ENCODE measurements around the gene FAM170B. TPM values are rescaled to one million over a fixed set of nuclear protein-coding genes. Genes with fewer than 3 reads are reported as not detected.
A peak's percentile ranks its signal among the peaks of the same experiment; 100 is the strongest.

FAM170B gene
- total RNA-seq = not detected in 2 replicates

DNA sequence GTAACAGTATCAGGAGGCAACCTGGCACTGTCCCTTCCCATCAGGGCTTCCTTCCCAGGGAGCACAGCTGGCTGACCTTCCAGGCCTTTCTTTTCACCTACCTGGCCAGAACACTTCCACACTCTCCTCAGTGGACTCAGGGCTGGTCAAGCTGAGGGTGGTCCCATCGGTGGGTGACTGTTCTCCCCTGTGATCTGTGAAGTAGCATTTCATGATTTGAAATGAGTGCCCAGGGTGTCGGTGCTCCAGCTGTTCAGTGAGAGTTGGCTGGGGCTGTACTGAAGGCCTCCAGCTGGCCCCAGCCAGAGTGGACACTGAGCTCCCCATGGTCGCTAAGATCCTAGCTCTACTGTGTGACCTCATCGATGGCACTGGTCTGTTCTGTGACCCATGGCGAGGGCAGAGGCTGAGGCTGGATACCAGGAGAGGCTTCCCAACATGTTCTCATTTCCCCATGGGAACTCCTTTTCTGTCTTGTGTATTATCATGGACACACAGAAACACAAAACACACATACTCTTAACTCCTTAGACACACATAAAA is at the start of gene FAM170B:
Gene FAM170B (minus strand): TSS at position 316 of the 543 bp plus-strand sequence. CDS start 103 bp downstream, at position 213.
- H3K27me3 Mint-ChIP-seq (ENCODE audit: insufficient read depth) = peaks cover 8% of the 10 kb centered on the region
- intact Hi-C loops (cut with micrococcal nuclease) = no loop called here
- no peaks in the 10 kb centered on the region for H3K9me3 Mint-ChIP-seq
- H3K27ac Mint-ChIP-seq = no peak within 1 kb of the TSS
- no peaks in the 10 kb centered on the region for H3K36me3 Mint-ChIP-seq (ENCODE audit: low read depth)
- H3K4me1 Mint-ChIP-seq (ENCODE audit: low read depth) = no peaks in the 10 kb centered on the region
- no peak within 1 kb of the TSS for H3K4me3 Mint-ChIP-seq
- DNase-seq (ENCODE audit: low spot score) = no peak

DNA sequence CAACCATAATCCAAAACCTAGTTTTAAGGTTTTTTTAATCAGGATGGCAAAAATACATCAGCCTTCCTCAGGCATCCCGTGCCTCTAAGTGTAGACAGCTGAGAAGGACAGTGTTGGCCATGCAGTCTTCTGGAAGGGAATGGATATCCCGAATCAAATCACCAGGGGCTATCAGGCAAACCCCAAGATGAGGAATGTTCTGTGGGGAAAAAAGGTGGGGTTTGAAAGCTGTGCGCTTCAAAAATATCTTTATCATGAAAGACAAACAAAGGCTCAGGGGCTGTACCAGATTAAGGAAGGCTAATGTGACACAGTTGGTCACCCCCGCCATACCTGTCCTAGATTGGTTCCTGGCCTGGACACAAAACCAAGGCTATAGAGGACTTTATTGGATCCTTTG is 49.0 kb upstream of the FAM170B start:
- intact Hi-C loops (cut with micrococcal nuclease) = loop anchor here (1.0 kb wide), 2 partner anchors 9 to 18 kb away; no protein-coding TSS in a partner anchor
- Mint-ChIP-seq H3K27ac (peak overlapping the region; percentile 42), H3K9me3 (no peaks in the 10 kb centered on the region), H3K4me3 (no peak overlapping the region), H3K36me3 (ENCODE audit: low read depth) (peaks cover 10% of the 10 kb centered on the region), H3K27me3 (ENCODE audit: insufficient read depth) (peaks cover 8% of the 10 kb centered on the region), H3K4me1 (ENCODE audit: low read depth) (peaks cover 71% of the 10 kb centered on the region)
- DNase-seq (ENCODE audit: low spot score) = no peak

DNA sequence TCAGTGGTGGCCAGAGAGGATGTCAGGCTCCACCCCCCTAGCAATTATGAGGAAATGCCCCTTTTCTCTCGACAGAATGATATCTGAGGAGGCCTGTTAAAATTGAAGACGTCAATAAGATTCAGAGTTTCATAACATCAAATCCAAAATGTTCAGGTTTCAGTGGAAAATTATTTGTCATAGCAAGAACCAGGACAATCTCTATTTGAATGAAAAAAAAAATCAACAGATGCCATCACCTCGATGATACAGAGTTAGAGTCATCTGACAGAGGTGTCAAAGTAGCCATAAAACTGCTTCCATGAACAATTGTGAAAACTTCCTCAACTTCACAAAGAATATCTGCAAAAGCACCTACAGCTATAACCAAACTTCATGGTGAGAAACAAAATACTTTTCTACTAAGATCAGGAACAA is 46.6 kb upstream of the FAM170B start:
- peak overlapping the region; percentile 8 for H3K4me3 Mint-ChIP-seq
- peaks cover 11% of the 10 kb centered on the region for H3K36me3 Mint-ChIP-seq (ENCODE audit: low read depth)
- H3K27me3 Mint-ChIP-seq (ENCODE audit: insufficient read depth) = peaks cover 4% of the 10 kb centered on the region
- intact Hi-C loops (cut with micrococcal nuclease) = loop anchor here (1.0 to 2.0 kb wide), 2 partner anchors 102 to 176 kb away; no protein-coding TSS in a partner anchor
- H3K4me1 Mint-ChIP-seq (ENCODE audit: low read depth) = peaks cover 78% of the 10 kb centered on the region
- DNase-seq (ENCODE audit: low spot score) = no peak
- H3K27ac Mint-ChIP-seq = peak overlapping the region; percentile 94
- H3K9me3 Mint-ChIP-seq = no peaks in the 10 kb centered on the region

DNA sequence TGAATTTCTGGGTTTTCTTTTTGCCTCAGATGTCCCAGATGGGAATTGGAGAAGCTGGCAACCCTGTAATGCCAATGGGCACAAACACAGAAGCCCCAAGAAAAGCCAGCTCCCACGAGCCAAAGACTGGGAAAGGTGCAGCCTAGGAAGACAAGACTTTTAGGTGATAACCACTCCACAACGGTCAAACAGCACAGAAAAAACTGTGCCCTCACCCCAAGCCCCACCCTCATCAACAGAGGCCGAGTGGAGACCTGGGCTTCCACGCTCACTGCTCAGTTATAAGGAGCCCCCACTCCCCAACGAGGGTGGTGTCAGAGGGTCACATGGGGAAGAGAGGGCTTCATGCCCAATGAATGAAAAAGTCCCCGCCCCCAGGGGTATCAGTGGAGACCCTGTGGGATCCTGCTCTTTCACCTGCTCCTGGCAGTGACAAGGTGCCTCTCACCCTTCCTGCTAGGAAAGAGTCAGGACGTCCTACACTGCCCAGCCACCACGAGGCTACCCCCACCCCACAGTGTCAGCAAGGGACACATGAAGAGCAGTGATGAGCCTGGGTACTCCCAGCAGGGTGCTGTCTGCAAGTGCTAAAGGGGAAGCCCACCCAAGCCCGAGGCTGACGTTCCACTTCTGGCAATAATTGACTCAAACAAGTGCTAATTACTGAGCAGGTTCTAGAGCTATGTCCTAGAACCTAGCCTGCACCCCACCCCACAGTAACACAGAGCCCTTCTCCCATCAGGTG is 46.0 kb upstream of the FAM170B start:
- H3K4me1 Mint-ChIP-seq (ENCODE audit: low read depth) = peaks cover 82% of the 10 kb centered on the region
- peak overlapping the region; percentile 8 for H3K4me3 Mint-ChIP-seq
- DNase-seq (ENCODE audit: low spot score) = no peak
- peaks cover 11% of the 10 kb centered on the region for H3K36me3 Mint-ChIP-seq (ENCODE audit: low read depth)
- no peaks in the 10 kb centered on the region for H3K9me3 Mint-ChIP-seq
- H3K27me3 Mint-ChIP-seq (ENCODE audit: insufficient read depth) = peaks cover 4% of the 10 kb centered on the region
- intact Hi-C loops (cut with micrococcal nuclease) = loop anchor here (1.0 to 5.0 kb wide), 4 partner anchors 102 to 873 kb away; partner anchors contain the start of gene MAPK8
- peak overlapping the region; percentile 94 for H3K27ac Mint-ChIP-seq

DNA sequence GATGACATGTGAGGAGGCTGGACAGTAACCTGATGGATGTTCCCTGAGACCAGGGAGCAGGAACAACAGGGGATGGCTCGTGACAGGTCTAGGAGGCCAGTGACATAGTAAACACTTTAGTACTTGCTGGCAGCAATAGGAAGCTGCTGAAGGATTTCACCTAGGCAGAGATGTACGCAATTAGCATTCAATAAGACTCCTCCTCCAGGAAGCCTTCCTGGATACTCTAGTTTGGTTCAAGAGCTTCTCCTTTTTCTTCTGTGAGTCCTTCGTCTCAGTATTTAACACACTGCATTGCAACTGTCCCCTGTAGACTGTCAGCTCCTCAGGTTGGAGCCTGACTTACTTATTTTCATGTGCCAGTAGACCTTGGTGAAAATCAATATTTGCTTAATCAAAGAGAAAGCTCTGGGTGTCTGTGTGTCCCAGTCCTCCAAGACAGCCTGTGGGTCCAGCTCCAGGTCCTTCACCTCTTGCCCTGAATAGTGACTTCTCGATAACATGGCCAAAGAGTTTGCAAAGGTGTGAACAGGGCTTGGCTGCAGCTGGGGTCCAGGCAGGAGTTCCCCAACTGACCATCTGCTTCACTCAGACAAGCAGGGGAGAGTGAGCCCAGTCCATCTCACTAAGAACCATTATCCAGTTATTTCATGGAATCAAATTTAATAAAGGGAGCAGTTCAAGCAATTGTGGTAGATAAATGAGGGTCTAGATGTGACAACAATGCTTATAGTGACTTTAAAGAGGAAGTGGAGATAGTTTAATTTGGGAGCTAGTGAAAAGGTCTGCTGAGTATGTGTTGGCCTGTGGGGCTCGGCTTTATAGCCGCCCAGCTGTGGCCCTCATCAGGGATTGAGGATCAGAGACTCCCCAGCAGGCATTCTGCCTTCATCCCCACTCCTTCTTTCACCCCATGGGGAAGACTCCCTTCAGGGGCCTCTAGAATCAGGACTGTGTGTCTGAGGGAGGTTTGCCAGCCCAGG is 45.0 kb upstream of the FAM170B start:
- Mint-ChIP-seq H3K9me3 (no peaks in the 10 kb centered on the region), H3K27me3 (ENCODE audit: insufficient read depth) (peaks cover 4% of the 10 kb centered on the region), H3K36me3 (ENCODE audit: low read depth) (peaks cover 11% of the 10 kb centered on the region), H3K4me3 (peak overlapping the region; percentile 13), H3K4me1 (ENCODE audit: low read depth) (peaks cover 75% of the 10 kb centered on the region), H3K27ac (peak overlapping the region; percentile 97)
- intact Hi-C loops (cut with micrococcal nuclease) = loop anchor here (5.0 kb wide), 2 partner anchors 376 to 871 kb away; partner anchors contain the start of gene MAPK8
- DNase-seq (ENCODE audit: low spot score) = no peak

DNA sequence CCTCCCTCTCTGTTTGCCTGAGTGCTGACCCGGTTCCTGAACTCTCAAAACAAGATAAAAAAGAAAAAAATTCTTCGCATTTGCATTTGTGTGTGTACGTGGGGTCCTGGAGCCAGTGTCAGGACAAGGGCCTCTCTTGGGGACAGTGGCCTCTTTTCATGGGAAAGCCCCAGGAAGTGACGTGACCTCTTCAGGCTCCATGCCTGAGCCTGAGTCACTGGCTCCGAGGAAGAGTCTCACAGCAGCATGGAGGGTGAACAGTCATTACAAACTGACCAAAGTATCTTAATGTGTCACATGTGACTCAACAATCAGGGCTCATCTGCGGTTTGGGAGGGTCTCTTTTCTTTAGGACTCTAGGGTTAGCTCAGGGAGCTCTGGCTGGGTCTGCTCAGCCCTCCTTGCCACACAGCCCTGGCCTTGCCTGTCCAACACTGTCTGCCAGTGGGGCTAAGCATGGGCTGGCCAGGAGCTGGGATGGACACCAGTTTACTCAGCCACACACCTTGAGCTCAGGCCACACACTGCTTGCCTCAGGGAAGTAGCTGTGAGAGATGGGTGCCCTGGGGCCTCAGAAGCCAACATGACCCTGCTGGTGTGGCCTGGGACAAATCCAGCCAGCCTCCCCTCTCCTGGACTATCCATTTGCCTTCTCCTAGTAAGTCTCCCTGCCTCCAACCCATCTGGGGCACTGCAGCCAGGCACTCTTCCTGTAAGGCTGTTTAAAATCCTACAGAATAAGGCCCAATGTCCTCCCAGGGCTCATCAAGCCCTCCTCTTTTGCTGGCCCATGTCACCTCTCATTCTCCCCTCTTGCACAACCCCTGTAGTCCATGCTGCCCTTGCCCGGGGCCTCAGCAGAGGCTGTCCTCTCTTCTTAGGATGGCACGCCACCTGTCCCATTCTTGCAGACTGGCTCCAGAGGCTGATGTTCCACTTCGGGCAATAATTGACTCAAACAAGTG is 43.9 kb upstream of the FAM170B start:
- peaks cover 4% of the 10 kb centered on the region for H3K27me3 Mint-ChIP-seq (ENCODE audit: insufficient read depth)
- peaks cover 65% of the 10 kb centered on the region for H3K4me1 Mint-ChIP-seq (ENCODE audit: low read depth)
- intact Hi-C loops (cut with micrococcal nuclease) = loop anchor here (1.0 to 5.0 kb wide), 6 partner anchors 11 to 870 kb away; partner anchors contain the start of genes ERCC6 and MAPK8
- H3K4me3 Mint-ChIP-seq = peak overlapping the region; percentile 64
- peak; percentile 68 for DNase-seq (ENCODE audit: low spot score)
- H3K9me3 Mint-ChIP-seq = no peaks in the 10 kb centered on the region
- peak overlapping the region; percentile 97 for H3K27ac Mint-ChIP-seq
- peaks cover 11% of the 10 kb centered on the region for H3K36me3 Mint-ChIP-seq (ENCODE audit: low read depth)

DNA sequence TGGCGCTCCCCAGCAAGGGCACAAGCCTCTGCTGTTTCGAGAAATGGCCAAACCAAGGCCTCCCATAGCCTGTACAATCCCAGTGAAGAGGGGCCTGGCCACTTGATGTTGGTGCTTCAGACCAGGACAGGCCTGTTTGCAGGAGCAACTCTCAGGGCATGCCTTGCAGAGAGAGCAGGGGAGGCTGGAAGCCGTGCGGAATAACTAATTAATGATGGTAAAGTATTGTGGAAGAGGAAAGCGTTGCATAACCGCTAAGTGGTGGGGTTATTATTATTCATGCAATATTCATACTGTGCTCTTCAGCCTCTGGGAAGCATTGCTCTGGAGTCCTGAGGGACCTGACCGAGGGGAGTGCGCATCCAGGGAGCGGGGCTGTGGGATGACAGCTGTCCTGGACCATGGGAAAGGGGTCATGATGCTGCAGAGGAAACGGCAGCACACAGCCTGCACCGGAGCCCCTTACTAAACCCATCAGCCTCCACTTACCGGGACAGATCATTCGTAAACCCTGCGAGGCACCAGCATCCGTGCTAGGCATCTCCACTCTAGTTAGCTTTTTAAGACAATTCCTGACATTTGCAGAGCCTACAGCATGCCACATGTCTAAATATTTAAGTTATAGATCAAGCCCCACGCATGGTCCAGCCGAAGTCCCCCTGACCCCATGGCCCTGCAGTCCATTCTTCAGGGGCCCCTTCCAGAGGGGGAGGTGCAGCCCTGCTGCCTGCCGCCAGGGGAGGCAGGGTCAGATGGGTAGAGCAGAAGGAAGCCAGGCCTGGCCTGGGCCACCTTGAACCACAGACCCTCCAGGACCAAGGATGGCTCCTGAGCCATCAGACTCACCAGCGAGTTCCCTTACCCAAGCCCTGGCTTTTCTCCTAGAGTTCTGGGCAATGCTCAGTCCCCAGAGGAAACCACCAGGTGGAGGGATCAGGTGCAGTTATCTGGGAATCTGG is 42.8 kb upstream of the FAM170B start:
- Mint-ChIP-seq H3K27me3 (ENCODE audit: insufficient read depth) (peaks cover 4% of the 10 kb centered on the region), H3K9me3 (no peaks in the 10 kb centered on the region), H3K36me3 (ENCODE audit: low read depth) (peaks cover 10% of the 10 kb centered on the region), H3K4me3 (peak overlapping the region; percentile 9), H3K27ac (peak overlapping the region; percentile 97), H3K4me1 (ENCODE audit: low read depth) (peaks cover 56% of the 10 kb centered on the region)
- DNase-seq (ENCODE audit: low spot score) = no peak
- intact Hi-C loops (cut with micrococcal nuclease) = loop anchor here (1.0 to 5.0 kb wide), 6 partner anchors 10 to 869 kb away; partner anchors contain the start of genes ERCC6 and MAPK8

DNA sequence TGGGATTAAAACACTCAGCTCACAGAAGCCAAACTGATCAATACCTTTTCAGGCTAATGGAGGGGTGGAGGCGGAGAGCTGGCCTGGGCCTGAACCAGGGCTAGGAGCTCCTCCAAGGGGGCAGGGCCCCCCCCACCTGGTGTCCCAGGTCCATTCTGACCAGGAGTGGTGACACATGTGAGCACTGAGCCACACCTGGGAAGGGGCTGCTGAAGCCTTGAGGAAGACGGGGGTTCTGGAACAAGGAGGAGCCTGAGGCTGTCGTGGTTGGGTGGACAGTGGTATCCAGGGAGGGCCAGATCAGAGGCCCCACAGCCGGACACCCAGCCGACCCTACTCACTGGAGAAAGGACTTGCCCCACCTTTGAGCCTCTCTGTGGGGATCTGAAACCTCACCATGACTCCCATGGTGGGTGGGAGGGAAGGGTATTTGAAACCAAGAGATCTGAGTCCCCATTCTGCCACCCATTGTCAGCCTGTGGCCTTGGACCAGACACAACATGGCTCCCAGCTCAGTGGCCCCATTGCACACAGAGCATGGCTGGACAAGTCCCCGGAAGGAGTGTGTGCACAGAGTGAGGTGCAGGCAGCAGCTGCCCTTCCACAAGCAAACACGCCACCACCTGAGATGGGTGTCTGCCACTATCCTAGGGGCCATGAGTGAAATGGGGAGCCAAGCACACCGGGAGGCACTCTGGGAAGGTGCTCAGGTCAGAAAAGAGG is 41.9 kb upstream of the FAM170B start:
- Mint-ChIP-seq H3K27me3 (ENCODE audit: insufficient read depth) (peaks cover 4% of the 10 kb centered on the region), H3K4me3 (no peak overlapping the region), H3K27ac (peak overlapping the region; percentile 21), H3K9me3 (no peaks in the 10 kb centered on the region), H3K36me3 (ENCODE audit: low read depth) (peaks cover 9% of the 10 kb centered on the region), H3K4me1 (ENCODE audit: low read depth) (peaks cover 47% of the 10 kb centered on the region)
- DNase-seq (ENCODE audit: low spot score) = no peak
- intact Hi-C loops (cut with micrococcal nuclease) = loop anchor here (2.0 to 5.0 kb wide), 3 partner anchors 135 to 868 kb away; partner anchors contain the start of gene MAPK8

DNA sequence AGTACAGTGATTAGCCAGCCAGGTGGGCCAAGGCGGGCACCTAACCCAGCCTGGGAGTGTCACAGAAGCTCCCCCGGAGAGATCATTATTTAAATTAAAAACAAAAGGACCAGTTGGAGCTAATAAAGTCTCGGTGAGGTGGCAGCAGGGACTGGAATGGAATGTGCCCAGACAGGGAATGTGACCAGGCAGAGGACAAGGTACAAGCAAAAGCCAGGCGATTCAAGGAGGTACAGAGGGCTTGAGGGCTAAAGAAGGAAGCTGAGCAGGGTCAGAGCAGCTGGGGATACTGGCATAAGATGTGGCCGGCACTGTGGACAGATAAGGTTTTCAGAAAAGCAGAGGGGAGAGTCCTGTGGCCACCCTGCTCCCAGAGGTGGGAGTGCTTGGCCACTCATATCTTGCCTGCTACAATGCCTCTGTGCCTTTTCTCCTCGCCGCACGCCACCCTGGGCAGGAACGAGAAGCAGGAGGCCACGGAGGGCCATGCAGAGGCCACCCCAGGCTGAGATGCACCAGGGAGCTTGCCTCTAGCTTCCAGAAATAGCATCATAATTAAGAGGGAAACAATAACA is 41.2 kb upstream of the FAM170B start:
- H3K27ac Mint-ChIP-seq = peak overlapping the region; percentile 82
- intact Hi-C loops (cut with micrococcal nuclease) = loop anchor here (5.0 kb wide), 2 partner anchors 373 to 868 kb away; partner anchors contain the start of gene MAPK8
- H3K4me1 Mint-ChIP-seq (ENCODE audit: low read depth) = peaks cover 40% of the 10 kb centered on the region
- no peak for DNase-seq (ENCODE audit: low spot score)
- peaks cover 4% of the 10 kb centered on the region for H3K27me3 Mint-ChIP-seq (ENCODE audit: insufficient read depth)
- peaks cover 7% of the 10 kb centered on the region for H3K36me3 Mint-ChIP-seq (ENCODE audit: low read depth)
- H3K9me3 Mint-ChIP-seq = no peaks in the 10 kb centered on the region
- H3K4me3 Mint-ChIP-seq = no peak overlapping the region

DNA sequence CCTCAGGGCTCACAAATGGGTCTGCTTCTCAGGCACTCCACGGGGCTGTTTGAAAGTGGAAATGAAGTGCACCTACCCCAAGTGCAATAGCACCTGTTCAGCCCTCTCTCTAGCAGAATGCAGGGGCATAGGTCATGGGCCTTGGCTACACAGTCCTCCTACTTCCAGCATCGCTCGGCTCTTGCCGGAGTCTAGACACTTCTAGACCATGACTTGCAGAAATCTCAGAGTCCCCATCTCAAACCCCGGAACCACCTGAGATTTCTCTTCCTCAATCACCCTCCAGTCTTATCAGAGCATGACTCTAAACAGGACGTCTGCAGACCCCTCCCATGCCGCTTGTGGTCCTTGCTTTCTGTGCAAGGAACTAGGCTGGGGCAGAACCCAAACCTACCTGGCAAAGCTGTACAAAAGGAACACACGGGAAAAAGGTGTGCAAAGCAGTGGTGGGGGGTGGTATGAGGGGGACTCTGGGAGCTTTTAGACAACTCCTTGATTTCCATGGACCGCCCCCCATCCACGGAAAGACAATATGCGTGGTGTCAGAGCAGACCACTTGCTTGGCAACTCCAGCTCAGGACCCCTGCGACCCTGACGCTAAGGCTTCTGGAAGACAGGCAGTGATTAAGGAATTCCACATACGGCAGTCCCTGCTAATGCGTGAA is 40.6 kb upstream of the FAM170B start:
- H3K27ac Mint-ChIP-seq = peak overlapping the region; percentile 82
- no peak for DNase-seq (ENCODE audit: low spot score)
- H3K4me1 Mint-ChIP-seq (ENCODE audit: low read depth) = peaks cover 39% of the 10 kb centered on the region
- peaks cover 4% of the 10 kb centered on the region for H3K27me3 Mint-ChIP-seq (ENCODE audit: insufficient read depth)
- intact Hi-C loops (cut with micrococcal nuclease) = no loop called here
- H3K9me3 Mint-ChIP-seq = no peaks in the 10 kb centered on the region
- no peak overlapping the region for H3K4me3 Mint-ChIP-seq
- H3K36me3 Mint-ChIP-seq (ENCODE audit: low read depth) = peaks cover 7% of the 10 kb centered on the region
